GM12801 (cell line): Measurements from ENCODE around the gene UBE2Z.

Experiments used
- TF ChIP-seq, protein P1 (sequence below): IDR thresholded peaks from one replicate; pipeline ENCODE4 v1.5.1; 2011; ENCODE audit warnings: control low read depth; ENCODE audit not compliant: insufficient read length; ENCODE audit errors: extremely low read depth

The UBE2Z gene

DNA sequence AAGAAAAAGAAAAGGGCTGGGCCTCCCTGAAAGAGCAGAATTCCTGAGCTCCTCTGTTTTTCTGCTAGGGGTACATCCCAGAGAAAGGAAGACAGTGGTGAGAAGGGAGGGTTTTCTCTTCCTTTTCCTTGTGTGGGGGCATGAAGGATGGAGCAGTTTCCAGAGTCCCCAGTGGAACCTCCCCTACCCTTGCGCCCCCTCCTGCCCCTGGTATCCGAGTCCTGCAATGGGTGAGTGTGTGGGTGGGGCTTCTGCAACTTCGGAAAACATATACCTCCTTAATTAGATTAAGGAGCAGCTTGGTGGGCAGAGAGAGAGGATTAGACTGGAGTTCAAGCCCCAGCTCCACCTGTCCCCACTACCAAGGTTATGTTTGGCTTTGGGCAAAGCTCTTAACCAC, 65.6 kb downstream of the UBE2Z start:
- TF ChIP-seq, protein P1, sequence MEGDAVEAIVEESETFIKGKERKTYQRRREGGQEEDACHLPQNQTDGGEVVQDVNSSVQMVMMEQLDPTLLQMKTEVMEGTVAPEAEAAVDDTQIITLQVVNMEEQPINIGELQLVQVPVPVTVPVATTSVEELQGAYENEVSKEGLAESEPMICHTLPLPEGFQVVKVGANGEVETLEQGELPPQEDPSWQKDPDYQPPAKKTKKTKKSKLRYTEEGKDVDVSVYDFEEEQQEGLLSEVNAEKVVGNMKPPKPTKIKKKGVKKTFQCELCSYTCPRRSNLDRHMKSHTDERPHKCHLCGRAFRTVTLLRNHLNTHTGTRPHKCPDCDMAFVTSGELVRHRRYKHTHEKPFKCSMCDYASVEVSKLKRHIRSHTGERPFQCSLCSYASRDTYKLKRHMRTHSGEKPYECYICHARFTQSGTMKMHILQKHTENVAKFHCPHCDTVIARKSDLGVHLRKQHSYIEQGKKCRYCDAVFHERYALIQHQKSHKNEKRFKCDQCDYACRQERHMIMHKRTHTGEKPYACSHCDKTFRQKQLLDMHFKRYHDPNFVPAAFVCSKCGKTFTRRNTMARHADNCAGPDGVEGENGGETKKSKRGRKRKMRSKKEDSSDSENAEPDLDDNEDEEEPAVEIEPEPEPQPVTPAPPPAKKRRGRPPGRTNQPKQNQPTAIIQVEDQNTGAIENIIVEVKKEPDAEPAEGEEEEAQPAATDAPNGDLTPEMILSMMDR, result no peak
